ENCODE results near the gene GNG7.
"Not testable (repeated sequence)": the region's sequence is repeated elsewhere in the genome, so short reads cannot be mapped to it uniquely, and the experiment has no call there.

GNG7 gene

GRCh38 chr19:2616741-2617392, 85.6 kb downstream of the GNG7 start:
- no peak for DNase-seq

GRCh38 chr19:2615782-2616181, 86.7 kb downstream of the GNG7 start:
- no peak for DNase-seq

- no peak for DNase-seq
Observed at GRCh38 chr19:2613507-2614295, 88.8 kb downstream of the GNG7 start.

- no peak for DNase-seq
Observed at GRCh38 chr19:2612619-2613249, 89.8 kb downstream of the GNG7 start.

- no peak for DNase-seq
Observed at GRCh38 chr19:2611483-2612464, 90.7 kb downstream of the GNG7 start.

- peak; percentile 92 for DNase-seq
Observed at GRCh38 chr19:2610637-2611482, 91.6 kb downstream of the GNG7 start.

- DNase-seq: no peak
Observed at GRCh38 chr19:2609389-2610116, 92.9 kb downstream of the GNG7 start.

- not testable (repeated sequence) for DNase-seq
Observed at GRCh38 chr19:2609034-2609388, 93.5 kb downstream of the GNG7 start.

GRCh38 chr19:2608602-2608922, 93.9 kb downstream of the GNG7 start:
- no peak for DNase-seq

- no peak for DNase-seq
Observed at GRCh38 chr19:2607712-2608601, 94.5 kb downstream of the GNG7 start.

- DNase-seq: not testable (repeated sequence)
Observed at GRCh38 chr19:2606774-2607173, 95.7 kb downstream of the GNG7 start.

- not testable (repeated sequence) for DNase-seq
Observed at GRCh38 chr19:2605889-2606288, 96.6 kb downstream of the GNG7 start.

- no peak for DNase-seq
Observed at GRCh38 chr19:2604747-2605329, 97.7 kb downstream of the GNG7 start.

GRCh38 chr19:2603334-2603733, 99.2 kb downstream of the GNG7 start:
- peak; percentile 64 for DNase-seq

- DNase-seq: peak; percentile 90
Observed at GRCh38 chr19:2602391-2603181, 99.9 kb downstream of the GNG7 start.

GRCh38 chr19:2600914-2601870, 101.3 kb downstream of the GNG7 start:
- no peak for DNase-seq

- DNase-seq: no peak
Observed at GRCh38 chr19:2594319-2594718, 108.2 kb downstream of the GNG7 start.

- DNase-seq: no peak
Observed at GRCh38 chr19:2592824-2593223, 109.7 kb downstream of the GNG7 start.

Data from right hindlimb (tissue), 1 donor.